Cortex of kidney (tissue), 1 donor: ENCODE results near the gene CABP5.

Source experiments
- DNase-seq: peaks from one replicate; lab custom pipeline; 2025; lab: John Stamatoyannopoulos, UW

The CABP5 gene

DNA sequence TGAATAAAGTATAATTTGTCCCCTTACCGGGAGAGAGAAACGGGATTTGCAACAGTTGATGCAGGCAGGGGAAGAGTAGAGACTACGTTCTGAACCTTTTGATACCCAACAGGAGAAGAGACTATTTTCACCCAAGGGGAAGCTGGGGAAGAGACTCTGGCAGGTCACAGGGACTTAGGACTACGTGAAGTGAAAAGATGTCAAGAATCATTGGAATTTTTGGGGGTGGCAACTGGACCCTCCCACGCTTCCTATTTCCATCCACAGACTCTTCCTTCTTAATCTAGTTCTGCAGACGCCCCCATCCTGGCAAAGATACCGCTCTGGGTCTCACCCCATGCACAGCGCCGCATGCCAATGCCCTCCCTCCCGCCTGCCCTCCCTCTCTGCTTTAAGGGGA lies 13.8 kb downstream of the CABP5 start:
- DNase-seq, result no peak

- DNase-seq, result no peak
Observed at GRCh38 chr19:48029431-48029830, 14.4 kb downstream of the CABP5 start.

GRCh38 chr19:48025480-48025879 lies 18.4 kb downstream of the CABP5 start:
- DNase-seq, result no peak

GRCh38 chr19:48023518-48023917 lies 20.4 kb downstream of the CABP5 start:
- no peak for DNase-seq

DNA sequence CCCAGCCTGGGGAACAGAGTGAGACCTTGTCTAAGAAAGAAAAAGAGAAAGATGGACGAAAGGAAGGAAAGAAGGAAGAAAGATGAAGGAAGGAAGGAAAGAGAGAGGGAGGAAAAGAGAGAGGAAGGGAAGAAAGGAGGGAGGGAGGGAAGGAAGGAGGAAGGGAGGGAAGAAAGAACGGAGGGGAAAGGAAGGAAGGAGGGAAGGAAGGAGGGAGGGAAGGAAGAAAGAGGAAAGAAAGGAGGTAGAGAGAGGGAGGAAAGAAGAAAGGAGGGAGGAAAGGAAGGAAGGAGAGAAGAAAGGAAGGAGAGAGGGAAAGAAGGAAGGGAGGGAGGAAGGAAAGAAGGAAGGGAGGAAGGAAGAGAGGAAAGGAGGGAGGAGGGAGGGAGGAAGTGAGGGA lies 20.9 kb downstream of the CABP5 start:
- no peak for DNase-seq

- DNase-seq, result no peak
Observed at GRCh38 chr19:48020686-48021085, 23.2 kb downstream of the CABP5 start.

GRCh38 chr19:48010932-48011758 lies 32.7 kb downstream of the CABP5 start:
- DNase-seq, result no peak

DNA sequence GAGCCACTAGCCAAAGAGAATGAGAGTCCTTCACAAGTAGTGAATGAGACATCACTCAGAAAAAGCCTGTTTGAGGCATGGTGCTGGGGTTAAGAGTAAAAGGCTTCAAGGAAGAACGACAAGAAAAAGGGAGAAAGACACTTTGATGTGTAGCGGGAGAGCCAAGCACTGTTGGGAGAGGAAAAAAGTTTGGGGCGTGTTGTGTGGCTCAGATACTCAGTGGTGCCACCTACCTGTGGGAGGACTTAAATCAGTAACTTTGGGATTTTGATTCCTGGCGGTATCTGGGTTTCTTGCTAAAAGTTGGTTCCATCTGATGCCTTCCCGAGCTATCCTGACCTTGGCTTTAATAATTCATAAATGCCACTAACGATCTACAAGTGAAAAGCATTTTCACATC lies 37.1 kb downstream of the CABP5 start:
- no peak for DNase-seq

DNA sequence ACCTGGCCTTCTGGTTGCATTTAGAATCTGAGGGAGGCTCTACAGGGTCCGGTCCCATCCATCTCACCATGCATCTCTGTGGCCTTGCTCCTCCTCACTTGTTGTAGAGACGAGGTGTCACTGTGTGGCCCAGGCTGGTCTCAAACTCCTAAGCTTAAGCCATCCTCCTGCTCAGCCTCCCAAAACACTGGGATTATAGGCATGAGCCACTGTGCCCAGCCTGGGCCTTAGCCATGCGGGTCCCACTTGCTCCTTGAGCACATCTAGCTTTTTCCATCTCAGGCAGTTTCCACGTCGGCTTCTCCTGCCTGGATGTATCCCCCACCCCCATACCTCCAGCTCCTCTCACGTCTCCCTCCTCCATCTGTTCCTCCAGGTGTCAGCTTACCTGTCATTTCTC lies 39.6 kb downstream of the CABP5 start:
- DNase-seq, result no peak

GRCh38 chr19:48000846-48001245 lies 43.0 kb downstream of the CABP5 start:
- no peak for DNase-seq

- DNase-seq, result no peak
Observed at GRCh38 chr19:47998800-47999199, 45.1 kb downstream of the CABP5 start.

GRCh38 chr19:47996230-47996727 lies 47.6 kb downstream of the CABP5 start:
- no peak for DNase-seq

DNA sequence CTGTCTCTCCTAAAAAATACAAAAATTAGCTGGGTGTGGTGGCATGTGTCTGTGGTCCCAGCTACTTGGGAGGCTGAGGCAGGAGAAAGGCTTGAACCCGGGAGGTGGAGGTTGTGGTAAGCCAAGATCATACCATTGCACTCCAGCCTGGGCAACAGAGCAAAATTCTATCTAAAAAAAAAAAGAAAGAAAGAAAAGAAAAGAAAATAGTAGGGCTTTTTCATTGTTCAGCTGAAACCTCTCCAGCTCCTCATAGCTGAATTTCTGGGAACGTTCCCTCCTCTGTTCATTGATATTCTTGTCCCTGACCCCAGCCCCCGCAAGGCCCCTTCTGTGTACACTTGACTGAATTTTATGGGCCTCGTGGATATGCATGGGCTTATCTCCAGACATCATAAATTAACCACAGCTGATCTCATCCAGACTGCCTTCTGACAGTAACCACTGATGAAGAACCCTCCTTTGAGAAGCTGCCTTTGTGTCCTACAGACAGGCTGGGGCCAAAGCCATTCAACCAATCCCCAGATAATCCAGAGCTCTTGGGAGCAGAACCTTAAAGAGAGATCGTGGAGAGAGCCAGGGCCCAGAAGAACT lies 49.6 kb downstream of the CABP5 start, which contains the start of gene ELSPBP1:
ELSPBP1 (plus strand) TSS at position 424 of the 594 bp plus-strand sequence. CDS start 14,036 bp downstream, outside the sequence.
- no peak for DNase-seq

GRCh38 chr19:47992070-47992469 lies 51.8 kb downstream of the CABP5 start, which contains the start of gene BSPH1:
BSPH1 (minus strand) TSS chr19:47992170; CDS start chr19:47992081, 89 bp downstream.
- DNase-seq, result no peak

DNA sequence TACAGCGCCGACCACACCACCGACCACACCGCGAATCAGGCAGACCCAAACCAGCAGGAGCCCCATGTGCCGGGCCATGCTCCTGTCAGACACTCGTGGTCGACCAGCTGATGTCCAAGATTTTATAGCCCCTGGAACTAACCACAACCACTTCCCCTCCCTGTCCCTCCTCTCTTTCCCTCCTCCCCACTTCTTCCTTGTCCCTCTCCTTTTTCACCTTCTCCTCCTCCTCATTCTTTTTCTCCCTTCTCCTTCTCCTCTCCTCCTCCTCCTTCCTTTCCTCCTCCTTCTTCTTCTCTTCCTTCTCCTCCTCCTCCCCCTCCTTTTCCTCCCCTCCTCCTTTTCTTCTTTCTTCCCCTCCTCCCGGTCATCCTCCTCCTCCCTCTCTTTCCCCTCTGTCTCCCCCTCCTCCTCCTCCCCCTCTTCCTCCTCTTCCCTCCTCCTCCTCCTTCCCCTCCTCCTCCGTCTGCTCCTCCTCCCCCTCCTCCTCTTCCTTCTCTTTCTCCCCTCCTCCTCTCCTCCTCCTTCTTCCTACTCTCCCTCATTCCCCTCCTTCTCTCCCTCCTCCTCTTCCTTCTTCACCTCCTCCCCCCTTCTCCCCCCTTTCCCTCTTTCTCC lies 52.6 kb downstream of the CABP5 start:
- no peak for DNase-seq
